ENCODE measurements around the gene CD79B. TPM values are rescaled to one million over a fixed set of nuclear protein-coding genes. Genes with fewer than 3 reads are reported as not detected.
"Not testable (repeated sequence)": the region's sequence is repeated elsewhere in the genome, so short reads cannot be mapped to it uniquely, and the experiment has no call there.

Gene CD79B
- total RNA-seq, 1 experiment from 2014 or later: not detected

DNA sequence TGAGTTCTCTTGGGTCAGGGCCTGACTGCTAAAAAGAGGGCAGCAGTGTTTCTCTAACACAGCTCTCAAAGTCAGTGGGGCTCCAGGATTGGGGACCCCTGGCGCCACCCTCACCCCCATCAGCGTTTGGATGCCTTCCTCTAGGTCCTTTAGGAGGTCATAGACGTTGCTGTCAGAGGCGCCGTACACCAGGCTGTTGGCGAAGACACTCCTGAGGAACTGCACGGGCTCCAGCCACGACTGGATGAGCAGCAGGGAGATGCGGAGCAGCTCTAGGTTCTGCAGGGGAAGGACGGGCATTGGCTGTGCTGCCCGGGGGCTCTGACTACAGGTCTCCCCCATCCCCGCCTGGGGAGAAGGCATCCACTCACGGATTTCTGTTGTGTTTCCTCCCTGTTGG lies 14.5 kb downstream of the CD79B start:
- Mint-ChIP-seq H3K4me3 (ENCODE audit: unreplicated experiment) (no peak overlapping the region), H3K27ac (ENCODE audit: unreplicated experiment) (no peak overlapping the region), H3K9me3 (ENCODE audit: unreplicated experiment) (no peaks in the 10 kb centered on the region), H3K4me1 (ENCODE audit: low read depth, unreplicated experiment) (no peaks in the 10 kb centered on the region), H3K27me3 (ENCODE audit: insufficient read depth, unreplicated experiment) (peaks cover 18% of the 10 kb centered on the region), H3K36me3 (ENCODE audit: insufficient read depth, unreplicated experiment) (no peaks in the 10 kb centered on the region)
- Histone ChIP-seq H3K9me3 (no peaks in the 10 kb centered on the region), H3K36me3 (ENCODE audit: control insufficient read depth, insufficient read depth, low read length) (no peaks in the 10 kb centered on the region), H3K27me3 (replicated peaks; ENCODE audit: control insufficient read depth, insufficient read depth, low read length) (no peaks in the 10 kb centered on the region), H3K4me3 (ENCODE audit: low read depth, low read length) (no peak overlapping the region), H3K4me1 (no peaks in the 10 kb centered on the region)
- ChIA-PET POLR2A (no interaction called here), CTCF (interaction anchor here (3.2 kb wide), 1 partner anchor 29 kb away, joined by 41 read pairs; no protein-coding TSS in a partner anchor)
- TF ChIP-seq, protein P1, sequence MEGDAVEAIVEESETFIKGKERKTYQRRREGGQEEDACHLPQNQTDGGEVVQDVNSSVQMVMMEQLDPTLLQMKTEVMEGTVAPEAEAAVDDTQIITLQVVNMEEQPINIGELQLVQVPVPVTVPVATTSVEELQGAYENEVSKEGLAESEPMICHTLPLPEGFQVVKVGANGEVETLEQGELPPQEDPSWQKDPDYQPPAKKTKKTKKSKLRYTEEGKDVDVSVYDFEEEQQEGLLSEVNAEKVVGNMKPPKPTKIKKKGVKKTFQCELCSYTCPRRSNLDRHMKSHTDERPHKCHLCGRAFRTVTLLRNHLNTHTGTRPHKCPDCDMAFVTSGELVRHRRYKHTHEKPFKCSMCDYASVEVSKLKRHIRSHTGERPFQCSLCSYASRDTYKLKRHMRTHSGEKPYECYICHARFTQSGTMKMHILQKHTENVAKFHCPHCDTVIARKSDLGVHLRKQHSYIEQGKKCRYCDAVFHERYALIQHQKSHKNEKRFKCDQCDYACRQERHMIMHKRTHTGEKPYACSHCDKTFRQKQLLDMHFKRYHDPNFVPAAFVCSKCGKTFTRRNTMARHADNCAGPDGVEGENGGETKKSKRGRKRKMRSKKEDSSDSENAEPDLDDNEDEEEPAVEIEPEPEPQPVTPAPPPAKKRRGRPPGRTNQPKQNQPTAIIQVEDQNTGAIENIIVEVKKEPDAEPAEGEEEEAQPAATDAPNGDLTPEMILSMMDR (IDR thresholded peaks at IDR 0.05; ENCODE audit: insufficient read depth in 1 of 2, low read depth in 1 of 2, low read length in 1 of 2, severe bottlenecking in 1 of 2, unreplicated experiment in 1 of 2): no peak
- intact Hi-C loops (cut with micrococcal nuclease; ENCODE audit: unreplicated experiment): no loop called here
- DNase-seq: no peak
- no TSS peak for BruUV-seq (replicated peaks)

DNA sequence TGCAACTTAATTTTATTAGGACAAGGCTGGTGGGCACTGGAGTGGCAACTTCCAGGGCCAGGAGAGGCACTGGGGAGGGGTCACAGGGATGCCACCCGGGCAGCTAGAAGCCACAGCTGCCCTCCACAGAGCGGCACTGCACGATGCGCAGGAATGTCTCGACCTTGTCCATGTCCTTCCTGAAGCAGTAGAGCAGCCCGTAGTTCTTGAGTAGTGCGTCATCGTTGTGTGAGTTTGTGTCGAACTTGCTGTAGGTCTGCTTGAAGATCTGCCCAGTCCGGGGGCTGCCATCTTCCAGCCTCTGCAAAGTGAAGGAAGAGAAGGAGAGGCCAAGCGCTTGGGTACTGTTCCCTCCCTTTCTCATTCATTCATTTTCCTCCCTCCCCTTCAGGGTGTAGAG lies 14.9 kb downstream of the CD79B start:
- H3K27ac Mint-ChIP-seq (ENCODE audit: unreplicated experiment); BruUV-seq (replicated peaks); DNase-seq; H3K9me3 Mint-ChIP-seq (ENCODE audit: unreplicated experiment); intact Hi-C loops (cut with micrococcal nuclease; ENCODE audit: unreplicated experiment); H3K36me3 ChIP-seq (ENCODE audit: control insufficient read depth, insufficient read depth, low read length); H3K4me1 ChIP-seq; H3K4me1 Mint-ChIP-seq (ENCODE audit: low read depth, unreplicated experiment); H3K27me3 ChIP-seq (replicated peaks; ENCODE audit: control insufficient read depth, insufficient read depth, low read length); H3K9me3 ChIP-seq; POLR2A ChIA-PET; H3K4me3 Mint-ChIP-seq (ENCODE audit: unreplicated experiment); H3K36me3 Mint-ChIP-seq (ENCODE audit: insufficient read depth, unreplicated experiment); H3K4me3 ChIP-seq (ENCODE audit: low read depth, low read length): not testable (repeated sequence)
- CTCF ChIA-PET: interaction anchor here (1.6 kb wide), 1 partner anchor 29 kb away, joined by 5 read pairs; no protein-coding TSS in a partner anchor
- H3K27me3 Mint-ChIP-seq (ENCODE audit: insufficient read depth, unreplicated experiment): peaks cover 19% of the 10 kb centered on the region

DNA sequence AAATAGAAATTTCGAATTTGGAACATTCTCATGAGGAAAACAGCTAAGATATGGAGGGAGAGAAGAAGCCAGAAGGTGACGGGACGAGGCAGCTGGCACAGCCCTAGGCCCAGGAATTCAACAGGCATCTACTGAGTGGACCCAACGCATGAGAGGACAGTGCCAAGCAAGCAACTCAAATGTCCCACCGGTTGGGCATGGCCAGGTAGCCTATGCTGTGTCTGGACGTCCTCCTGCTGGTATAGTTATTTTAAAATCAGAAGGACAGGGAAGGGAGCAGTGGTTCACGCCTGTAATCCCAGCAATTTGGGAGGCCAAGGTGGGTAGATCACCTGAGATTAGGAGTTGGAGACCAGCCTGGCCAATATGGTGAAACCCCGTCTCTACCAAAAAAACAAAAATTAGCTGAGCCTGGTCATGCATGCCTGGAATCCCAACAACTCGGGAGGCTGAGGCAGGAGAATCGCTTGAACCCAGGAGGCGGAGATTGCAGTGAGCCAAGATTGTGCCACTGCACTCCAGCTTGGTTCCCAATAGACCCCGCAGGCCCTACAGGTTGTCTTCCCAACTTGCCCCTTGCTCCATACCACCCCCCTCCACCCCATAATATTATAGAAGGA lies 15.5 kb downstream of the CD79B start:
- Mint-ChIP-seq H3K4me1 (ENCODE audit: low read depth, unreplicated experiment) (no peaks in the 10 kb centered on the region), H3K27ac (ENCODE audit: unreplicated experiment) (no peak overlapping the region), H3K4me3 (ENCODE audit: unreplicated experiment) (no peak overlapping the region), H3K9me3 (ENCODE audit: unreplicated experiment) (no peaks in the 10 kb centered on the region), H3K27me3 (ENCODE audit: insufficient read depth, unreplicated experiment) (peaks cover 19% of the 10 kb centered on the region), H3K36me3 (ENCODE audit: insufficient read depth, unreplicated experiment) (no peaks in the 10 kb centered on the region)
- Histone ChIP-seq H3K36me3 (ENCODE audit: control insufficient read depth, insufficient read depth, low read length) (no peaks in the 10 kb centered on the region), H3K4me1 (no peaks in the 10 kb centered on the region), H3K9me3 (no peaks in the 10 kb centered on the region), H3K4me3 (ENCODE audit: low read depth, low read length) (no peak overlapping the region), H3K27me3 (replicated peaks; ENCODE audit: control insufficient read depth, insufficient read depth, low read length) (no peaks in the 10 kb centered on the region)
- intact Hi-C loops (cut with micrococcal nuclease; ENCODE audit: unreplicated experiment): no loop called here
- BruUV-seq (replicated peaks): no TSS peak
- ChIA-PET POLR2A (no interaction called here), CTCF (interaction anchor here (1.6 kb wide), 1 partner anchor 30 kb away, joined by 5 read pairs; no protein-coding TSS in a partner anchor)
- TF ChIP-seq, protein P1 (IDR thresholded peaks at IDR 0.05; ENCODE audit: insufficient read depth in 1 of 2, low read depth in 1 of 2, low read length in 1 of 2, severe bottlenecking in 1 of 2, unreplicated experiment in 1 of 2): no peak
- no peak for DNase-seq

DNA sequence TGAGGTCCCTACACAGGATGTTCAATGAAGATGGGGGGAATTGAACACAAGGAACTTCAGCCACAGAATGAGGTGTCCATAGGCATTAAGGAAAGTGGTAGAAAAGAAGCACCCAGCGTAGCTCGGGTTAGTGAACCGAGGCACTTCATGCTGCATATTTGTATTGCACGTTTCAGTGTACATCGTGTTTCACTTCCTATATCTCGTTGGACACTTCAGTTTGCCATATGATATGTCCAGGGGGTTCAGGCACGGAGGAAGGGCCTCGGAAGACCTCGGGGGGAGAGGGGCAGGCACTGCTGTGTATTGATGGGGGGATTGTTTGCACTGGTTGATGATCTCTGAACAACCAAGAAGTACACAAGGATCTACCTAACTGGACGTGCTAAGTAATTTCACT lies 16.4 kb downstream of the CD79B start:
- H3K27me3 ChIP-seq (replicated peaks; ENCODE audit: control insufficient read depth, insufficient read depth, low read length); H3K36me3 ChIP-seq (ENCODE audit: control insufficient read depth, insufficient read depth, low read length); H3K9me3 Mint-ChIP-seq (ENCODE audit: unreplicated experiment); H3K36me3 Mint-ChIP-seq (ENCODE audit: insufficient read depth, unreplicated experiment); H3K4me1 ChIP-seq; H3K4me1 Mint-ChIP-seq (ENCODE audit: low read depth, unreplicated experiment); H3K27ac Mint-ChIP-seq (ENCODE audit: unreplicated experiment); H3K4me3 ChIP-seq (ENCODE audit: low read depth, low read length); BruUV-seq (replicated peaks); H3K9me3 ChIP-seq; H3K4me3 Mint-ChIP-seq (ENCODE audit: unreplicated experiment); DNase-seq; intact Hi-C loops (cut with micrococcal nuclease; ENCODE audit: unreplicated experiment); POLR2A ChIA-PET: not testable (repeated sequence)
- CTCF ChIA-PET: interaction anchor here (1.6 kb wide), 1 partner anchor 31 kb away, joined by 5 read pairs; no protein-coding TSS in a partner anchor
- peaks cover 23% of the 10 kb centered on the region for H3K27me3 Mint-ChIP-seq (ENCODE audit: insufficient read depth, unreplicated experiment)
